Heart left ventricle (tissue), 16 donors: ENCODE data around the gene GMPR. TPM values are rescaled to one million over a fixed set of nuclear protein-coding genes. Genes with fewer than 3 reads are reported as not detected.

ENCODE experiments used
- ATAC-seq, 4 donors: fragments of 200-7000 bp; cut with Tn5 transposase; one replicate each; pipeline ENCODE4 v1.9.1; 2020 to 2022; ENCODE audit warnings: moderate library complexity in 4 of 4, mild to moderate bottlenecking in 3 of 4, moderate number of reproducible peaks in 1 of 4
- DNase-seq, 5 donors: peaks; one replicate each; pipeline ENCODE4 v3.0.0-alpha.2; 2020
- H3K27ac ChIP-seq, 12 donors: fragments of 200-600 bp; sonication (generic) in 4 of 12; one replicate each; pipeline versions ENCODE4 v1.5.0 to v1.8.0; 2016 to 2022; ENCODE audit warnings: mild to moderate bottlenecking in 2 of 12
- H3K27me3 ChIP-seq, 9 donors: fragments of 200-600 bp; sonication (generic) in 2 of 9; one replicate each; pipeline versions ENCODE4 v1.5.1 to v1.8.0; 2016 to 2022; ENCODE audit warnings: mild to moderate bottlenecking in 3 of 9
- H3K36me3 ChIP-seq, 9 donors: fragments of 200-600 bp; sonication (generic) in 2 of 9; one replicate each; pipeline versions ENCODE4 v1.5.0 to v1.8.0; 2018 to 2022; ENCODE audit warnings: mild to moderate bottlenecking in 2 of 9
- H3K4me1 ChIP-seq, 12 donors: fragments of 200-600 bp; sonication (generic) in 4 of 12; one replicate each; pipeline versions ENCODE4 v1.5.0 to v1.8.0; 2016 to 2022; ENCODE audit warnings: mild to moderate bottlenecking in 3 of 12
- H3K4me3 ChIP-seq, 12 donors: fragments of 200-600 bp; sonication (generic) in 4 of 12; one replicate each; pipeline versions ENCODE4 v1.5.0 to v1.8.0; 2017 to 2022; ENCODE audit warnings: mild to moderate bottlenecking in 9 of 12, moderate library complexity in 4 of 12
- H3K9me3 ChIP-seq, 12 donors: fragments of 200-600 bp; sonication (generic) in 4 of 12; one replicate each; pipeline versions ENCODE4 v1.5.0 to v1.8.0; 2016 to 2022; ENCODE audit warnings: mild to moderate bottlenecking in 1 of 12
- CTCF ChIP-seq, 12 donors: fragments of 200-600 bp; sonication (generic) in 4 of 12; IDR thresholded peaks; one replicate each; pipeline versions ENCODE4 v1.5.0 to v1.8.0; 2018 to 2022; ENCODE audit warnings: antibody characterized with exemption in 12 of 12, mild to moderate bottlenecking in 5 of 12
- POLR2A ChIP-seq, 2 donors: fragments of 450-650 bp; IDR thresholded peaks; one replicate each; pipeline ENCODE4 v1.6.1; 2017; ENCODE audit warnings: antibody characterized with exemption in 2 of 2, mild to moderate bottlenecking in 2 of 2, moderate library complexity in 2 of 2
- WGBS, 4 donors: extraction: QIAGEN DNeasy Blood & Tissue Kit in 2 of 4; methylation state at CpG; one replicate each; pipeline versions ENCODE4 v1.1.5 to v1.1.7; 2013 to 2018; 5-methylcytosine and 5-hydroxymethylcytosine counted together
- intact Hi-C, 10 donors: fragments of 100-400 bp; cut with DNase I; formaldehyde crosslinking; loops; one replicate each; pipeline versions ENCODE4 v1.11.1 to v1.14.2; 2022
- polyA plus RNA-seq, 2 donors: library from polyadenylated mRNA; stranded (reverse); fragments of 200-250 nt; gene quantifications; one replicate each; pipeline ENCODE4 v1.2.3, GENCODE V29; 2013
- total RNA-seq, 9 donors: library from RNA; depleted of rRNA in 2 of 9; stranded (reverse); fragments of >200 nt in 2 of 9; fragmentation: NEBNext Ultra II Directional in 3 of 9; extraction: Animal tissue kit (Norgen Biotek cat#: 25700) in 3 of 9; gene quantifications; one replicate each; pipeline versions ENCODE4 v1.1.0 to v1.2.4, GENCODE V29; 2016 to 2023
- donor health status: ischemic (EF 13 %, LVEDD 7.1; RV severe dilation, severe dysfunction).
- donor health status: healthy with polysubstance abuse.
- donor health status: DM: no; HTN: yes; CAD: no.
- donor health status: DM: no; HTN: no; CAD: no.
- donor health status: ischemic (EF 25% LVEDD 6.9; RV normal size, moderate dysfunction).
- donor health status: ischemic (EF 25% LVEDD 5.7; RV mildly dilated, moderate dysfunction).
- donor health status: healthy.
- donor health status: DM: yes; HTN: yes; CAD: no.
- donor health status: ischemic (EF 35%, LVEDD 5.7; RV mildly dilated, moderate dysfunction).
- donor health status: nonischemic (EF 11% LVEDD 7.7; RV severe dilation, severe dysfunction).
- donor health status: DM: yes; HTN: yes; CAD: no.
- donor health status: PGD.
- donor health status: ischemic (EF 29% LVEDD 5.4; RV normal size, mild dysfunction).
- donor health status: nonischemic (EF 23%, LVEDD 6.1; RV moderate dilation, normal function).

GMPR gene
- total and polyA plus RNA-seq, 11 donors = 67.8 to 294 (median 120) TPM

GRCh38 chr6:16270178-16270794, 31.9 kb downstream of the GMPR start:
- Histone ChIP-seq H3K27me3 (no peaks in the 10 kb centered on the region), H3K27ac (no peak overlapping the region), H3K9me3 (no peaks in the 10 kb centered on the region), H3K36me3 (peaks cover 0 to 17% (median 0%) of the 10 kb centered on the region in 9 donors), H3K4me1 (peaks cover 0 to 14% (median under 1%) of the 10 kb centered on the region in 12 donors), H3K4me3 (no peak overlapping the region)
- TF ChIP-seq POLR2A (IDR thresholded peaks at IDR 0.05) = no peak
- no peak for TF ChIP-seq CTCF (IDR thresholded peaks at IDR 0.05)
- DNase-seq (no peak), ATAC-seq (peak in 1 of 4 donors; percentile 31)
- intact Hi-C loops = loop anchor here in 2 of 10 donors (10.0 kb wide), 1 partner anchor 45 kb away; no protein-coding TSS in a partner anchor
- 70 to 79% (median 75%) methylated on average over 5 of the region's 5 CpGs for whole genome bisulfite sequencing, 4 donors

- Histone ChIP-seq H3K9me3 (no peaks in the 10 kb centered on the region), H3K27me3 (no peaks in the 10 kb centered on the region), H3K4me1 (peaks cover 0 to 13% (median 2%) of the 10 kb centered on the region in 12 donors), H3K27ac (no peak overlapping the region), H3K4me3 (no peak overlapping the region), H3K36me3 (peaks cover 0 to 25% (median 0%) of the 10 kb centered on the region in 9 donors)
- intact Hi-C loops = loop anchor here in 2 of 10 donors (10.0 kb wide), 1 partner anchor 47 kb away; no protein-coding TSS in a partner anchor
- 96 to 98% (median 97%) methylated on average over 5 of the region's 5 CpGs for whole genome bisulfite sequencing, 4 donors
- DNase-seq (no peak), ATAC-seq (no peak)
- TF ChIP-seq CTCF (IDR thresholded peaks at IDR 0.05) (no peak), POLR2A (IDR thresholded peaks at IDR 0.05) (no peak)
These were observed 33.0 kb downstream of the GMPR start for GRCh38 chr6:16271428-16271827.

GRCh38 chr6:16272201-16272600, 33.8 kb downstream of the GMPR start:
- peaks cover 0 to 19% (median 5%) of the 10 kb centered on the region in 12 donors for H3K4me1 ChIP-seq
- no peak overlapping the region for H3K27ac ChIP-seq
- H3K27me3 ChIP-seq = no peaks in the 10 kb centered on the region
- no peaks in the 10 kb centered on the region for H3K9me3 ChIP-seq
- 62 to 64% (median 63%) methylated on average over 1 of the region's 1 CpG for WGBS, 4 donors
- TF ChIP-seq CTCF (IDR thresholded peaks at IDR 0.05) = no peak
- TF ChIP-seq POLR2A (IDR thresholded peaks at IDR 0.05) = no peak
- DNase-seq (no peak), ATAC-seq (no peak)
- peaks cover 0 to 21% (median 0%) of the 10 kb centered on the region in 9 donors for H3K36me3 ChIP-seq
- H3K4me3 ChIP-seq = no peak overlapping the region
- intact Hi-C loops = loop anchor here in 2 of 10 donors (10.0 kb wide), 1 partner anchor 47 kb away; no protein-coding TSS in a partner anchor

GRCh38 chr6:16273256-16273655, 34.9 kb downstream of the GMPR start:
- 29 to 60% (median 42%) methylated on average over 1 of the region's 1 CpG for WGBS, 4 donors
- peaks cover 0 to 28% (median 7%) of the 10 kb centered on the region in 12 donors for H3K4me1 ChIP-seq
- H3K4me3 ChIP-seq = no peak overlapping the region
- H3K27me3 ChIP-seq = no peaks in the 10 kb centered on the region
- DNase-seq (no peak), ATAC-seq (no peak)
- H3K9me3 ChIP-seq = no peaks in the 10 kb centered on the region
- TF ChIP-seq CTCF (IDR thresholded peaks at IDR 0.05) = no peak
- TF ChIP-seq POLR2A (IDR thresholded peaks at IDR 0.05) = no peak
- H3K36me3 ChIP-seq = peaks cover 0 to 21% (median 0%) of the 10 kb centered on the region in 9 donors
- intact Hi-C loops = loop anchor here in 2 of 10 donors (10.0 kb wide), 1 partner anchor 48 kb away; no protein-coding TSS in a partner anchor
- peak overlapping the region in 1 of 12 donors; percentile 3 for H3K27ac ChIP-seq
